GM12878 (cell line): ENCODE measurements around the gene PPP6R2. TPM values are rescaled to one million over a fixed set of nuclear protein-coding genes. Genes with fewer than 3 reads are reported as not detected.

Experiments
- ATAC-seq: fragments of 200-7000 bp; cut with Tn5 transposase; 3 replicates; pipeline ENCODE4 v1.9.1; 2020; ENCODE audit warnings: mild to moderate bottlenecking, moderate library complexity
- BruUV-seq: library from RNA; stranded (reverse); fragments of 400-500 nt; replicated peaks from 2 replicates; lab custom pipeline; 2021; lab: Mats Ljungman, UMichigan
- CTCF ChIA-PET: fragments of 300-600 bp; sonication (Branson Sonifier 250); formaldehyde crosslinking; extraction: SDS; loops from one replicate; lab custom pipeline; 2021; ENCODE audit warnings: inconsistent platforms; lab: Yijun Ruan, JAX
- POLR2A ChIA-PET: fragments of 350-600 bp; formaldehyde crosslinking; extraction: SDS; loops from one replicate; lab custom pipeline; 2021; ENCODE audit warnings: inconsistent platforms; lab: Charles Lee
- RAD21 ChIA-PET: fragments of 300-600 bp; sonication (Branson Sonifier 250); formaldehyde crosslinking; loops from one replicate; lab custom pipeline; 2023; ENCODE audit warnings: antibody characterized with exemption; ENCODE audit not compliant: unreplicated experiment; lab: Charles Lee
- SMC1A ChIA-PET: fragments of 300-600 bp; sonication (Branson Sonifier 250); formaldehyde crosslinking; loops from one replicate; lab custom pipeline; 2023; ENCODE audit not compliant: unreplicated experiment, uncharacterized antibody; lab: Charles Lee
- DNase-seq: peaks from one replicate; pipeline ENCODE4 v3.0.0-alpha.2; 2011; ENCODE audit warnings: low read depth, low spot score
- FAIRE-seq: peaks from 3 replicates; lab custom pipeline; 2011; peaks lifted over from hg19 to GRCh38; lab: Jason Lieb, UNC
- H2AFZ ChIP-seq: 2 replicates; pipeline ENCODE4 v1.6.0; 2011; ENCODE audit warnings: low read depth, low read length, control low read depth; ENCODE audit not compliant: control insufficient read depth
- H3K27ac ChIP-seq: 2 replicates; pipeline ENCODE4 v1.5.1; 2011; ENCODE audit warnings: control low read depth; ENCODE audit not compliant: control insufficient read depth, insufficient read depth
- H3K27me3 ChIP-seq, 2 experiments: replicated peaks in 1 of 2; 2 replicates each; pipeline versions ENCODE4 v1.6.0 to v1.6.1; 2011; ENCODE audit warnings: low read length in 1 of 2; ENCODE audit not compliant: control insufficient read depth in 2 of 2, insufficient read depth in 2 of 2
- H3K36me3 ChIP-seq, 2 experiments: 2 replicates each; pipeline ENCODE4 v1.5.1; 2011; ENCODE audit warnings: low read length in 1 of 2; ENCODE audit not compliant: control insufficient read depth in 2 of 2, insufficient read depth in 2 of 2
- H3K4me1 ChIP-seq: 2 replicates; pipeline ENCODE4 v1.6.1; 2011; ENCODE audit warnings: mild to moderate bottlenecking, low read length, moderate library complexity, mixed read lengths; ENCODE audit not compliant: control insufficient read depth, insufficient read depth
- H3K4me2 ChIP-seq: 2 replicates; pipeline ENCODE4 v1.6.0; 2011; ENCODE audit warnings: control low read depth; ENCODE audit not compliant: control insufficient read depth, insufficient read depth
- H3K4me3 ChIP-seq: fragments of 200-600 bp; sonication (generic); 2 replicates; pipeline ENCODE4 v1.5.1; 2016
- H3K79me2 ChIP-seq: 2 replicates; pipeline ENCODE4 v1.6.0; 2011; ENCODE audit warnings: low read length; ENCODE audit not compliant: control insufficient read depth, insufficient read depth
- H3K9ac ChIP-seq: 2 replicates; pipeline ENCODE4 v1.8.0; 2011; ENCODE audit warnings: low read length, control low read depth, mixed read lengths; ENCODE audit not compliant: control insufficient read depth, insufficient read depth
- H3K9me3 ChIP-seq: replicated peaks from 3 replicates; pipeline ENCODE4 v1.5.1; 2011; ENCODE audit warnings: mild to moderate bottlenecking, low read length; ENCODE audit not compliant: control insufficient read depth, insufficient read depth
- H4K20me1 ChIP-seq: 2 replicates; pipeline ENCODE4 v1.6.0; 2011; ENCODE audit not compliant: control insufficient read depth, insufficient read depth
- BCLAF1 ChIP-seq: fragments of 450-650 bp; IDR thresholded peaks from 2 replicates; pipeline ENCODE4 v1.6.1; 2017; ENCODE audit warnings: antibody characterized with exemption, mild to moderate bottlenecking, moderate library complexity
- IRF3 ChIP-seq: fragments of 450-650 bp; IDR thresholded peaks from 2 replicates; pipeline ENCODE4 v1.6.1; 2014; ENCODE audit warnings: mild to moderate bottlenecking
- MEF2A ChIP-seq: IDR thresholded peaks from 2 replicates; pipeline ENCODE4 v1.6.1; 2011; ENCODE audit warnings: low read depth, mild to moderate bottlenecking, low read length, moderate library complexity; ENCODE audit not compliant: insufficient read depth
- MTA2 ChIP-seq: fragments of 450-650 bp; IDR thresholded peaks from 2 replicates; pipeline ENCODE4 v1.6.1; 2016; ENCODE audit warnings: low read depth, mild to moderate bottlenecking, moderate library complexity
- NBN ChIP-seq: fragments of 450-650 bp; IDR thresholded peaks from 2 replicates; pipeline ENCODE4 v1.6.1; 2016
- NR2C1 ChIP-seq: fragments of 450-650 bp; IDR thresholded peaks from 2 replicates; pipeline ENCODE4 v1.6.1; 2017; ENCODE audit warnings: antibody characterized with exemption, mild to moderate bottlenecking, moderate library complexity
- ZNF622 ChIP-seq: fragments of 450-650 bp; IDR thresholded peaks from 2 replicates; pipeline ENCODE4 v1.6.1; 2017; ENCODE audit warnings: mild to moderate bottlenecking, inconsistent platforms
- whole genome bisulfite sequencing: methylation state at CpG from one replicate; pipeline ENCODE4 v1.1.6; 2016; ENCODE audit warnings: low lambda C conversion rate; ENCODE audit not compliant: insufficient replicate concordance, insufficient coverage; ENCODE audit errors: missing lambda C conversion rate; 5-methylcytosine and 5-hydroxymethylcytosine counted together
- in situ Hi-C: fragments of 300-500 bp; cut with MboI; formaldehyde crosslinking; loops from 9 replicates; pipeline ENCODE4 v1.14.3; 2018; ENCODE audit warnings: mixed read lengths
- intact Hi-C: fragments of 100-400 bp; cut with micrococcal nuclease; formaldehyde crosslinking; loops from one replicate; pipeline ENCODE4 v1.14.2; 2022; ENCODE audit not compliant: unreplicated experiment
- polyA plus RNA-seq, 11 experiments: library from polyadenylated mRNA; depleted of rRNA in 4 of 11; unstranded in 6 of 11; stranded (reverse) in 5 of 11; fragments of >200 nt; fragmentation: Nextera tagmentation in 4 of 11; fragmentation: Illumina TruSeq in 1 of 11; extraction: Ambion mirVana in 4 of 11; extraction: Trizol in 1 of 11; gene quantifications; 1 replicate in 1 of 11; 2 replicates in 10 of 11; pipeline versions ENCODE4 v1.2.1 to v1.2.3, GENCODE V29; 2011 to 2016; ENCODE audit warnings: inconsistent platforms in 2 of 11, missing spikeins in 2 of 11, low read depth in 1 of 11
- total RNA-seq, 4 experiments: library from RNA; depleted of rRNA in 3 of 4; stranded (reverse); fragments of >200 nt in 3 of 4; fragmentation: Illumina TruSeq in 1 of 4; extraction: Trizol in 1 of 4; gene quantifications; 2 replicates each; pipeline versions ENCODE4 v1.2.1 to v1.2.3, GENCODE V29; 2013 to 2021

PPP6R2 gene
- total and polyA plus RNA-seq, 10 of the 15 experiments (the other 5 are each of a cell fraction or from before 2014, with no cell fraction given) = 0.29 to 52.6 (median 25.4) TPM

GRCh38 chr22:50298937-50299784 lies 44.0 kb upstream of the PPP6R2 start:
- intact Hi-C loops (no loop called here), in situ Hi-C loops (no loop called here)
- Histone ChIP-seq H3K36me3 (peaks cover 3 to 4% of the 10 kb centered on the region in 2 experiments; a peak in 3 of 4 replicates), H2AFZ (no peak overlapping the region), H3K9me3 (no peaks in the 10 kb centered on the region), H3K27ac (no peak overlapping the region), H3K4me1 (peaks cover 39% of the 10 kb centered on the region), H3K9ac (no peak overlapping the region), H4K20me1 (peaks cover 4% of the 10 kb centered on the region), H3K79me2 (peaks cover 75% of the 10 kb centered on the region), H3K27me3 (no peaks in the 10 kb centered on the region), H3K4me3 (peak overlapping the region; percentile 47; the same call in 1 of the 2 replicates), H3K4me2 (peak overlapping the region; percentile 55)
- SMC1A ChIA-PET = no interaction called here
- DNase-seq (no peak), FAIRE-seq (no peak), ATAC-seq (peak; percentile 9; the same call in 2 of the 3 replicates)
- POLR2A ChIA-PET = interaction anchor here (1.6 kb wide), 1 partner anchor 23 kb away, joined by 3 read pairs; no protein-coding TSS in a partner anchor
- WGBS = 69% methylated on average over 27 of the region's 59 CpGs
- TF ChIP-seq MTA2 (no peak), ZNF622 (no peak), MEF2A (no peak), NBN (no peak), NR2C1 (peak; percentile 62; the same call in 1 of the 2 replicates), BCLAF1 (no peak), IRF3 (no peak)
- CTCF ChIA-PET = interaction anchor here (0.7 to 1.2 kb wide), 2 partner anchors 23 to 35 kb away, joined by 3 read pairs; no protein-coding TSS in a partner anchor
- no TSS peak for BruUV-seq
- RAD21 ChIA-PET = no interaction called here
